Stomach (tissue), 4 donors: Measurements from ENCODE around the gene LIPM.

Source experiments
- CTCF ChIP-seq, 7 experiments: fragments of 450-650 bp in 4 of 7; fragments of 200-600 bp in 3 of 7; sonication (generic) in 3 of 7; IDR thresholded peaks; one replicate each; pipeline ENCODE4 v1.5.1; 2016 to 2019; ENCODE audit warnings: antibody characterized with exemption in 7 of 7, control low read depth in 2 of 7, mild to moderate bottlenecking in 1 of 7
- EP300 ChIP-seq: sonication (generic); formaldehyde crosslinking; IDR thresholded peaks from one replicate; pipeline ENCODE4 v1.6.1; 2017; ENCODE audit warnings: antibody characterized with exemption
- POLR2A ChIP-seq, 4 donors: fragments of 450-650 bp; IDR thresholded peaks; one replicate each; pipeline ENCODE4 v1.6.1; 2016; ENCODE audit warnings: antibody characterized with exemption in 4 of 4, control low read depth in 2 of 4, mild to moderate bottlenecking in 1 of 4, moderate library complexity in 1 of 4

GRCh38 chr10:88805361-88805760 is 2.8 kb downstream of the LIPM start:
- TF ChIP-seq CTCF (IDR thresholded peaks at IDR 0.05) = no peak
- TF ChIP-seq EP300 = no peak
- no peak for TF ChIP-seq POLR2A (IDR thresholded peaks at IDR 0.05)
